HG02973 (cell line): ENCODE measurements around the gene CCDC171.
"Not testable (repeated sequence)": the region's sequence is repeated elsewhere in the genome, so short reads cannot be mapped to it uniquely, and the experiment has no call there.

ENCODE experiments used
- ATAC-seq: cut with Tn5 transposase; IDR thresholded peaks from one replicate; pipeline ENCODE4 v1.9.1; 2021; ENCODE audit warnings: moderate library complexity; ENCODE audit not compliant: unreplicated experiment

The CCDC171 gene

GRCh38 chr9:15553528-15553898, 670 bp downstream of the CCDC171 start:
- peak; percentile 22 for ATAC-seq

- no peak for ATAC-seq
Measured at GRCh38 chr9:15570769-15571168, 17.9 kb downstream of the CCDC171 start.

GRCh38 chr9:15572200-15572770, 19.4 kb downstream of the CCDC171 start:
- ATAC-seq, result no peak

- no peak for ATAC-seq
Measured at GRCh38 chr9:15576350-15577050, 23.7 kb downstream of the CCDC171 start.

- no peak for ATAC-seq
Measured at GRCh38 chr9:15578714-15579113, 25.9 kb downstream of the CCDC171 start.

GRCh38 chr9:15584379-15584778, 31.5 kb downstream of the CCDC171 start:
- ATAC-seq, result no peak

GRCh38 chr9:15592317-15592716, 39.5 kb downstream of the CCDC171 start:
- ATAC-seq, result no peak

GRCh38 chr9:15592940-15593339, 40.1 kb downstream of the CCDC171 start:
- ATAC-seq, result not testable (repeated sequence)

- ATAC-seq, result not testable (repeated sequence)
Measured at GRCh38 chr9:15600666-15601330, 48.0 kb downstream of the CCDC171 start.

- ATAC-seq, result peak; percentile 47
Measured at GRCh38 chr9:15606643-15607472, 54.0 kb downstream of the CCDC171 start.

- peak; percentile 89 for ATAC-seq
Measured at GRCh38 chr9:15612962-15613361, 60.1 kb downstream of the CCDC171 start.

- no peak for ATAC-seq
Measured at GRCh38 chr9:15617782-15618181, 64.9 kb downstream of the CCDC171 start.

- no peak for ATAC-seq
Measured at GRCh38 chr9:15618540-15619331, 65.9 kb downstream of the CCDC171 start.

GRCh38 chr9:15622318-15622971, 69.6 kb downstream of the CCDC171 start:
- ATAC-seq, result no peak

GRCh38 chr9:15635752-15636151, 82.9 kb downstream of the CCDC171 start:
- ATAC-seq, result no peak

GRCh38 chr9:15640121-15640520, 87.3 kb downstream of the CCDC171 start:
- no peak for ATAC-seq

GRCh38 chr9:15641291-15641690, 88.4 kb downstream of the CCDC171 start:
- ATAC-seq, result no peak

- ATAC-seq, result no peak
Measured at GRCh38 chr9:15642369-15642962, 89.6 kb downstream of the CCDC171 start.

- no peak for ATAC-seq
Measured at GRCh38 chr9:15670246-15670645, 117.4 kb downstream of the CCDC171 start.

GRCh38 chr9:15670894-15671293, 118.1 kb downstream of the CCDC171 start:
- peak; percentile 84 for ATAC-seq
